CD14-positive monocyte (primary cell): Measurements from ENCODE around the gene CCDC51. TPM values are rescaled to one million over a fixed set of nuclear protein-coding genes. Genes with fewer than 3 reads are reported as not detected.
A peak's percentile ranks its signal among the peaks of the same experiment; 100 is the strongest.

Experiments
- DNase-seq, 3 donors: peaks; one replicate each; pipeline ENCODE4 v3.0.0-alpha.2; 2011 to 2022
- H2AFZ ChIP-seq: 2 replicates; pipeline ENCODE4 v1.6.0; 2012; ENCODE audit warnings: mild to moderate bottlenecking, low read depth, low read length, inconsistent platforms; ENCODE audit not compliant: insufficient read depth, poor library complexity, severe bottlenecking
- H3K27ac ChIP-seq, 2 donors: 1 replicate in 1 of 2; 2 replicates in 1 of 2; pipeline ENCODE4 v1.5.1; 2012 to 2013; ENCODE audit warnings: low read length in 2 of 2, control low read depth in 1 of 2, inconsistent platforms in 1 of 2, low read depth in 1 of 2, mild to moderate bottlenecking in 1 of 2
- H3K27me3 ChIP-seq, 2 donors: one replicate each; pipeline versions ENCODE4 v1.6.0 to v1.6.1; 2011 to 2013; ENCODE audit warnings: low read length in 2 of 2; ENCODE audit not compliant: control insufficient read depth in 2 of 2, insufficient read depth in 2 of 2
- H3K36me3 ChIP-seq, 2 donors: replicated peaks in 1 of 2; 1 replicate in 1 of 2; 2 replicates in 1 of 2; pipeline versions ENCODE4 v1.5.1 to v1.6.1; 2012 to 2013; ENCODE audit warnings: low read length in 2 of 2, control low read depth in 1 of 2, inconsistent platforms in 1 of 2, mild to moderate bottlenecking in 1 of 2; ENCODE audit not compliant: insufficient read depth in 2 of 2, control insufficient read depth in 1 of 2
- H3K4me1 ChIP-seq, 2 donors: 1 replicate in 1 of 2; 2 replicates in 1 of 2; pipeline versions ENCODE4 v1.5.1 to v1.6.1; 2012 to 2013; ENCODE audit warnings: low read length in 2 of 2, control low read depth in 1 of 2, inconsistent platforms in 1 of 2, mild to moderate bottlenecking in 1 of 2, moderate library complexity in 1 of 2; ENCODE audit not compliant: insufficient read depth in 2 of 2, control insufficient read depth in 1 of 2
- H3K4me2 ChIP-seq: replicated peaks from 2 replicates; pipeline ENCODE3; 2012; ENCODE audit warnings: low read length, moderate library complexity, mild to moderate bottlenecking; ENCODE audit not compliant: poor library complexity, severe bottlenecking; ENCODE audit errors: extremely low read depth
- H3K4me3 ChIP-seq, 3 experiments: fragments of 200-600 bp in 1 of 3; sonication (generic) in 1 of 3; replicated peaks in 1 of 3; 1 replicate in 2 of 3; 2 replicates in 1 of 3; pipeline ENCODE4 v1.5.1; 2011 to 2013; ENCODE audit warnings: low read length in 3 of 3, mild to moderate bottlenecking in 3 of 3, control low read depth in 2 of 3, low read depth in 2 of 3, inconsistent platforms in 1 of 3, moderate library complexity in 1 of 3
- H3K79me2 ChIP-seq: 2 replicates; pipeline ENCODE4 v1.6.0; 2012; ENCODE audit warnings: mild to moderate bottlenecking, control low read depth, inconsistent platforms, low read length, moderate library complexity; ENCODE audit not compliant: insufficient read depth
- H3K9ac ChIP-seq: 2 replicates; pipeline ENCODE4 v1.6.0; 2017; ENCODE audit warnings: low read length, mild to moderate bottlenecking; ENCODE audit not compliant: insufficient read depth, poor library complexity, severe bottlenecking
- H3K9me3 ChIP-seq, 2 donors: replicated peaks in 1 of 2; 1 replicate in 1 of 2; 2 replicates in 1 of 2; pipeline versions ENCODE4 v1.5.1 to v1.6.1; 2012 to 2013; ENCODE audit warnings: low read length in 2 of 2, control low read depth in 1 of 2; ENCODE audit not compliant: control insufficient read depth in 1 of 2, insufficient read depth in 1 of 2
- H4K20me1 ChIP-seq: 2 replicates; pipeline ENCODE4 v1.6.0; 2012; ENCODE audit warnings: mild to moderate bottlenecking, low read length, control low read depth, moderate library complexity; ENCODE audit not compliant: insufficient read depth
- H3K27ac Mint-ChIP-seq, 7 donors: one replicate each; pipeline ENCODE4 v1.8.0; 2020; ENCODE audit warnings: mild to moderate bottlenecking in 7 of 7, mixed read lengths in 7 of 7, moderate library complexity in 6 of 7, inconsistent platforms in 2 of 7
- H3K27me3 Mint-ChIP-seq, 3 donors: one replicate each; pipeline ENCODE4 v1.8.0; 2021 to 2022; ENCODE audit warnings: low read depth in 3 of 3, mild to moderate bottlenecking in 3 of 3, mixed read lengths in 3 of 3, moderate library complexity in 3 of 3, inconsistent platforms in 1 of 3
- H3K36me3 Mint-ChIP-seq, 2 donors: one replicate each; pipeline ENCODE4 v1.8.0; 2020; ENCODE audit warnings: mixed read lengths in 2 of 2, inconsistent platforms in 1 of 2, mild to moderate bottlenecking in 1 of 2
- H3K4me1 Mint-ChIP-seq: one replicate; pipeline ENCODE4 v1.8.0; 2020; ENCODE audit warnings: mild to moderate bottlenecking, mixed read lengths
- H3K4me3 Mint-ChIP-seq, 2 donors: one replicate each; pipeline ENCODE4 v1.8.0; 2020; ENCODE audit warnings: mild to moderate bottlenecking in 2 of 2, mixed read lengths in 2 of 2, moderate library complexity in 1 of 2
- H3K9me3 Mint-ChIP-seq, 7 donors: one replicate each; pipeline ENCODE4 v1.8.0; 2020 to 2022; ENCODE audit warnings: mixed read lengths in 7 of 7, mild to moderate bottlenecking in 6 of 7, moderate library complexity in 6 of 7, inconsistent platforms in 2 of 7
- CTCF ChIP-seq: fragments of 200-600 bp; IDR thresholded peaks from one replicate; pipeline ENCODE4 v1.8.0; 2022; ENCODE audit warnings: antibody characterized with exemption, mild to moderate bottlenecking
- WGBS: methylation state at CpG from one replicate; pipeline ENCODE4 v1.1.5; 2013; ENCODE audit warnings: missing lambda C conversion rate; ENCODE audit not compliant: insufficient coverage; 5-methylcytosine and 5-hydroxymethylcytosine counted together
- intact Hi-C, 2 donors: fragments of 100-400 bp; cut with micrococcal nuclease; formaldehyde crosslinking; loops; one replicate each; pipeline versions ENCODE4 v1.15.0 to v1.15.1; 2023
- polyA plus RNA-seq, 3 donors: library from polyadenylated mRNA; depleted of rRNA in 1 of 3; unstranded in 2 of 3; stranded (reverse) in 1 of 3; fragments of 300-500 nt in 2 of 3; fragments of >200 nt in 1 of 3; fragmentation: Illumina TruSeq in 2 of 3; gene quantifications; 1 replicate in 2 of 3; 2 replicates in 1 of 3; pipeline ENCODE4 v1.2.3, GENCODE V29; 2012 to 2021

The CCDC51 gene
- polyA plus RNA-seq, 3 donors, result 3.6 to 5.9 (median 5.4) TPM

- Histone ChIP-seq H3K27ac (no peak overlapping the region), H3K27me3 (no peaks in the 10 kb centered on the region), H3K79me2 (no peaks in the 10 kb centered on the region), H3K36me3 (no peaks in the 10 kb centered on the region), H3K4me2 (no peak overlapping the region), H3K9me3 (no peaks in the 10 kb centered on the region), H2AFZ (no peak overlapping the region), H3K9ac (no peak overlapping the region), H3K4me1 (no peaks in the 10 kb centered on the region), H4K20me1 (no peaks in the 10 kb centered on the region), H3K4me3 (no peak overlapping the region)
- peaks cover 0 to 4% (median 1%) of the 10 kb centered on the region in 3 donors for H3K27me3 Mint-ChIP-seq
- no peaks in the 10 kb centered on the region for H3K4me1 Mint-ChIP-seq
- no peaks in the 10 kb centered on the region for H3K36me3 Mint-ChIP-seq
- H3K4me3 Mint-ChIP-seq, result no peak overlapping the region
- 91% methylated on average over 14 of the region's 14 CpGs for WGBS
- H3K27ac Mint-ChIP-seq, result peak overlapping the region in 2 of 7 donors; percentile 58 to 70
- peaks cover 0 to 2% (median 0%) of the 10 kb centered on the region in 7 donors for H3K9me3 Mint-ChIP-seq
- DNase-seq, result no peak
- no peak for TF ChIP-seq CTCF
- intact Hi-C loops, result no loop called here
These were observed 19.4 kb downstream of the CCDC51 start for GRCh38 chr3:48420561-48420960.

GRCh38 chr3:48419597-48419996 lies 20.3 kb downstream of the CCDC51 start:
- H3K9me3 Mint-ChIP-seq, result peaks cover 0 to 2% (median 0%) of the 10 kb centered on the region in 7 donors
- no peak overlapping the region for H3K4me3 Mint-ChIP-seq
- Histone ChIP-seq H3K79me2 (no peaks in the 10 kb centered on the region), H3K27me3 (no peaks in the 10 kb centered on the region), H3K9ac (no peak overlapping the region), H3K4me3 (no peak overlapping the region), H4K20me1 (no peaks in the 10 kb centered on the region), H3K36me3 (no peaks in the 10 kb centered on the region), H3K4me2 (no peak overlapping the region), H3K27ac (no peak overlapping the region), H3K9me3 (no peaks in the 10 kb centered on the region), H2AFZ (no peak overlapping the region), H3K4me1 (no peaks in the 10 kb centered on the region)
- intact Hi-C loops, result no loop called here
- no peak for TF ChIP-seq CTCF
- peaks cover 0 to 5% (median 0%) of the 10 kb centered on the region in 3 donors for H3K27me3 Mint-ChIP-seq
- H3K27ac Mint-ChIP-seq, result no peak overlapping the region
- DNase-seq, result no peak
- no peaks in the 10 kb centered on the region for H3K36me3 Mint-ChIP-seq
- H3K4me1 Mint-ChIP-seq, result no peaks in the 10 kb centered on the region
- WGBS, result 98% methylated on average over 14 of the region's 17 CpGs
